Effector memory CD4-positive, alpha-beta T cell (primary cell): ENCODE data around the gene TBCA.
"Not testable (repeated sequence)": the region's sequence is repeated elsewhere in the genome, so short reads cannot be mapped to it uniquely, and the experiment has no call there.

Source experiments
- DNase-seq, 3 donors: peaks; one replicate each; pipeline ENCODE4 v3.0.0-alpha.2; 2020
- H3K27ac ChIP-seq: 2 replicates; pipeline ENCODE4 v1.7.0; 2013; ENCODE audit warnings: mild to moderate bottlenecking, low read length, moderate library complexity; ENCODE audit not compliant: insufficient read depth, poor library complexity, severe bottlenecking
- H3K27me3 ChIP-seq: replicated peaks from 2 replicates; pipeline ENCODE4 v1.7.0; 2013; ENCODE audit warnings: mild to moderate bottlenecking, low read length; ENCODE audit not compliant: insufficient read depth, control insufficient read depth, poor library complexity, severe bottlenecking
- H3K36me3 ChIP-seq: 2 replicates; pipeline ENCODE4 v1.7.0; 2013; ENCODE audit warnings: mild to moderate bottlenecking, low read length, moderate library complexity; ENCODE audit not compliant: control insufficient read depth, insufficient read depth
- H3K4me1 ChIP-seq: 2 replicates; pipeline ENCODE4 v1.7.0; 2013; ENCODE audit warnings: low read length, mild to moderate bottlenecking; ENCODE audit not compliant: control insufficient read depth, insufficient read depth, poor library complexity, severe bottlenecking
- H3K4me3 ChIP-seq: 2 replicates; pipeline ENCODE4 v1.7.0; 2013; ENCODE audit warnings: low read length, low read depth, mild to moderate bottlenecking; ENCODE audit not compliant: insufficient read depth, poor library complexity, severe bottlenecking
- H3K9me3 ChIP-seq: 2 replicates; pipeline ENCODE4 v1.7.0; 2013; ENCODE audit warnings: mild to moderate bottlenecking, low read length, moderate library complexity; ENCODE audit not compliant: control insufficient read depth

Gene TBCA

DNA sequence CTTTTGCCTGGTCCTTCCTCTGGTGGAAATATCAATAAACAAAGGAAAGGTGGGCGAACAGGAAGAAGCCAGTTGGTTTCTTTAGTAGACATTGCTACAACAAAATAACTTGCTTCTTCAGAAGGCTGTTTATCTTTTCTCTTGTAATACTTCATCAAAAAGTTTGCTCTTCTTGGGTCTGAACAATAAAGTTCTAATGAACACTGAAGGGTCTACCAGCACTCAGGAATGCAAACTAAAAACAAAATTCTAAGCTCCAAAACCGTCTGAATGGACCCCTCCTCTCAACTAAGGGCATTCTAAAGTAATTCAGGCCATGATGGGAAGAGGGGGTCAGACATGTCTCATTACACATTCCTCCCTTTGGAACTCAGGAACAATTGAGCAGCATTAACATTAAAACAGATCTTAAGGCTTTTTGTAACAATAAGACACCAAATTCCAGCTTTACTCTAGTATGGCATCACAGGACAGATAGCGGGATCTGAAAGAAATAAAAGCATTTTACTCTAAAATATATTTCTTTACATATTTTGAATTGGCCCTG, 2.3 kb downstream of the TBCA start:
- Histone ChIP-seq H3K27ac (no peak overlapping the region), H3K4me1 (peaks cover 11% of the 10 kb centered on the region), H3K9me3 (no peaks in the 10 kb centered on the region), H3K36me3 (no peaks in the 10 kb centered on the region), H3K27me3 (no peaks in the 10 kb centered on the region), H3K4me3 (no peak overlapping the region)
- DNase-seq: no peak

DNA sequence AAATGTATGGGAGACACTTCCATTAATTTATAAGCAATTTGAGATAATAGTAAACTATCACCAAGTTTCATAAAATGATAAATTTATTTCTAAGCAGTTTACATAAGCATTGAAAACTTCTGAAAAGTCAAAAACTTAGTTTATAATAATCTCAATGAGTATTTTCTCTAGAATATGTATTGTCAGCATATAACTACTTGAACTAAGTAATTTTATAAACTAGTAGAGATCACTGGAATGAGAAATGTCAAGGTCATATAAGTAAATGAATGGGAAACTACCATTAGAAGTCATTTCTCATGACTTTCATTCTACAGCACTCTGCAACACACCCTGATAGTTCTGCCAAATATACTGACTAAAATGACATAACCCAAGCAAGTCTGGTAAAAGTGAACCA, 3.4 kb downstream of the TBCA start:
- Histone ChIP-seq H3K9me3 (no peaks in the 10 kb centered on the region), H3K27me3 (no peaks in the 10 kb centered on the region), H3K4me1 (peaks cover 11% of the 10 kb centered on the region), H3K27ac (no peak overlapping the region), H3K4me3 (no peak overlapping the region), H3K36me3 (peaks cover 2% of the 10 kb centered on the region)
- DNase-seq: no peak

DNA sequence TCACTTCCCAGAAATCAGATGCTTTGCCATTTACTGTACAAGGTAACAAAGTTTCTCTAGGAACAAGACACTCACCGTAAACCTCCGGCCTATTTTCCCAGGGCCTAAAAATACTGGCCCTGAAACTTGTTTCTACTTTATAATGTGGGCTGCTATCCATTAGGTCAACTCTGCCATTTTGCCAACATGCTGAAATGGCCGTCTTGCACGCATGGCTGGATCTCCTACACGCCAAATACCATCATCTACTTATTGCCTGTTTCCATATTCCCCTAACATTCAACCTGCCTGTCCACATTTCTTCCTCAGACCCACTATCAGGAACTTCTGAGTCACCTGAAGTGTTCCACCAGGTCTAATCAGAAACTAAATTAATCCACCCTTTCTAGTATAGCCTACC, 4.7 kb downstream of the TBCA start:
- no peak overlapping the region for H3K27ac ChIP-seq
- no peaks in the 10 kb centered on the region for H3K9me3 ChIP-seq
- no peaks in the 10 kb centered on the region for H3K27me3 ChIP-seq
- no peak for DNase-seq
- H3K36me3 ChIP-seq: peaks cover 5% of the 10 kb centered on the region
- no peak overlapping the region for H3K4me3 ChIP-seq
- H3K4me1 ChIP-seq: peaks cover 8% of the 10 kb centered on the region

DNA sequence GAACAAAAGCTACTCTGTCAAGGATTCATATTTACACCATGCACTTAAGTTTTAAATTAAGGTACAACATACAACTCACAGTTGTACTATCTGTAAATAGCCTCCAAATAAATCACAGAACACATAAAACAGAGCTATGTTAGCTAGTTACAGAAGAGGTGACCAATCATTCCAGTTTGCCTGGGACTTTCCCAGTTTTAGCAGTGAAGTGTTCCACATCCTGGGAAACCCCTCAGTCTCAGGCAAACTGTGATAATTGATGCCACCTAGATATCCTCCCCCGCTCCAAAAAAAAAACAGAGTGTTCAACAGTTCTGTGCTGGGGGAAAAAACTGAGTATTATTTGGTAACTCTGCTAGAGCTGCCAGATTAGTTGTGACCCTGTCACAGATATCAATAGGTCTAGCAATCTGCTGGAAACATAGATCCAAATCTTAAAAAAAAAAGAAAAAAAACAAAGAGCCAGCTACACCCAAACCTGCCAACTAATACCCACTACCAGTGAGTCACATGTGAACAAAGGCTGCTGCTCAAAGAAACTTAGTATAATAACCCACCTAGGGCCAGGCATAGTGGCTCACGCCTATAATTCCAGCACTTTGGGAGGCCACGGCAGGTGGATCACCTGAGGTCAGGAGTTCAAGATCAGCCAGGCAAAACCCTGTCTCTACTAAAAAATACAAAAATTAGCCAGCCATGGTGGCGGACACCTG, 5.7 kb downstream of the TBCA start:
- no peak for DNase-seq

DNA sequence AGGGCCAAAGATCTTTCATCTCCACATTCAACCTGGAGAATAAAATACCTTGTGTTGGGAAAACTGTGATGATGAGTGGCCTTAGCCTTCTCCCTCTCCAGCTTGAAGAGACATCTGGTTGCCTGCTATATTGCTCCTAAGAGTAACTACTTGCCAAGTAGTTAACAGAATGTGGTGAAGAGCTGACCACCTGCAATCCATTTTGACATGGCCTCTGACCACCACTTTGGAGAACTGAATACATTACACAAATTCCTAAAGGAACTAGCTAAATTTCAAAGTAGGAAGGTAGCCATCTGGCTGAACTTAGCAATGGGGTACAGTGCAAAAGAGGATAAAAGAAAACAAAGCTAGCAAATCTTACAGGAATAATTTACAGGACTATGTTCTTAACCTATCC, 7.2 kb downstream of the TBCA start:
- H3K36me3 ChIP-seq: peaks cover 5% of the 10 kb centered on the region
- H3K4me3 ChIP-seq: no peak overlapping the region
- no peak overlapping the region for H3K27ac ChIP-seq
- no peaks in the 10 kb centered on the region for H3K27me3 ChIP-seq
- DNase-seq: no peak
- no peaks in the 10 kb centered on the region for H3K9me3 ChIP-seq
- no peaks in the 10 kb centered on the region for H3K4me1 ChIP-seq

More for the DNA sequence above, 5.7 kb downstream of the TBCA start:
- no peak overlapping the region for H3K4me3 ChIP-seq
- H3K27ac ChIP-seq: no peak overlapping the region
- H3K27me3 ChIP-seq: no peaks in the 10 kb centered on the region
- no peaks in the 10 kb centered on the region for H3K9me3 ChIP-seq
- peaks cover 6% of the 10 kb centered on the region for H3K4me1 ChIP-seq
- H3K36me3 ChIP-seq: peaks cover 5% of the 10 kb centered on the region

DNA sequence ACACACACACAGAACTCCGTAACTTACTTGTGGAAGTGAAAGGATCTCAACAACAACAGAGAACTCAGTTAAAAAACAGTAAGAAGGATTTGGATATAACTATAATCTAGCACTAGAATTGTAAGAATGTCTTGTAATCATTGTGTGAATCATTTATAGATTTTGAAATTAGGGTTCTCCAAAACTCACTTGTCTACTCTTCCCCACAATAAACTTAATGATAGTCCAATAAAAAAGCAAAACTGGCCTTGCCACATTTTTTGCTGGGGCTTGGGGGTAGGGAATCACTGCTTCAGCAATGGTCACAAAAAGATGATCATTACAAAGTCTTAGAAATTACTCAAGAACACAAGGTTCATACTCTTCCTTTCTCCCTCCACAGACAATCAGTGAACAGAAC, 8.8 kb downstream of the TBCA start:
- DNase-seq: no peak
- Histone ChIP-seq H3K4me1 (no peaks in the 10 kb centered on the region), H3K9me3 (no peaks in the 10 kb centered on the region), H3K27ac (no peak overlapping the region), H3K27me3 (no peaks in the 10 kb centered on the region), H3K36me3 (peaks cover 5% of the 10 kb centered on the region), H3K4me3 (no peak overlapping the region)

DNA sequence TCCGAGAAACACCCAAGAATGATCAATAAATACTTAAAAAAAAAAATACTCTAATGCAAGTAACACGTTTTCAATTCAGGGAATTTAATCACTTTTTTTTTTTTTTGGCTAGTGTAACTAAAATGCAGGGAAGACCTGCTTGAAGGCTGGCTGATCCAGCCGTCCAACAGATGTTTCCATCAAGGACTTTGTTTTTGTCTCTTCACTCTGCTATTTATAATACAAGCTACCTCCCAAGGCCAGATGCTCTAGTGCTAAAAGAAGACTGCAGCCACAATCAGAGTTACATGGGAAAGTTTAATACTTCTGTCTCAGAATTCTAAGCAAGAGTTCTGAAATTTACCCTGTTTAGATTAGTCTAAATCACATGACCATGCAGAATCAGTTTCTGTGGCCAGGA, 14.5 kb downstream of the TBCA start:
- Histone ChIP-seq H3K4me3 (no peak overlapping the region), H3K9me3 (no peaks in the 10 kb centered on the region), H3K36me3 (no peaks in the 10 kb centered on the region), H3K4me1 (no peaks in the 10 kb centered on the region), H3K27me3 (no peaks in the 10 kb centered on the region), H3K27ac (no peak overlapping the region)
- DNase-seq: no peak

DNA sequence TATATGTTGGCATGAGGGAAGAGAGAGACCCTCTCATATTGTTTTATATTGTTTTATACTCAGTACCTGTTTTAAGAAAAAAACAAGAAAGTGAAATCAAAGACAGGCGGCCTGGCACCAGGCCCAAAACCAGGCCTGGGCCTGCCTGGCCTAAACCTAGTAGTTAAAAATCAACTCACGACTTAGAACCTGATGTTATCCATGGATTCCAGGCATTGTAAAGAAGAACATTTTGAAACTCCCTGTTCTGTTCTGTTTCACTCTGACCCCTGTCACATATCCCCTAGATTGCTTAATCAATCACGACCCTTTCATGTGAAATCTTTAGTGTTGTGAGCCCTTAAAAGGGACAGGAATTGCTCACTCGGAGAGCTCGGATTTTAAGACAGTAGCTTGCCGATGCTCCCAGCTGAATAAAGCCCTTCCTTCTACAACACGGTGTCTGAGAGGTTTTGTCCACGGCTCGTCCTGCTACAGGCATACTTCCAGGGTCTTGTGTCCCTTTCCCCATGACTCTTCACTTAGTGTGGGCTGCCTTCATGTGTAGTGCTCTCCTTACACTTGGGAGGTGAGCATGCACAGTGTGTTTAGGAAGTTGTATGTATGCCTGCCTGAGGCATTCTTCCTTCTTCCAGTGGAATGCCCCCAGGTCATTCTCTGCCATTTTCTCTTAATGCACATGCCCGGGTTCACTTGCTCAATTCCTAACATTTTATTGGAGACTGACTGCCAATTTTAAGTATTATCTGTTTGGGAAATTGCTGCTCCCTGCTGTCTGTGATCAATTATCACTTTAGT, 17.8 kb downstream of the TBCA start:
- Histone ChIP-seq H3K27ac (no peak overlapping the region), H3K27me3 (no peaks in the 10 kb centered on the region), H3K4me1 (no peaks in the 10 kb centered on the region), H3K4me3 (no peak overlapping the region), H3K9me3 (no peaks in the 10 kb centered on the region), H3K36me3 (no peaks in the 10 kb centered on the region)
- no peak for DNase-seq

DNA sequence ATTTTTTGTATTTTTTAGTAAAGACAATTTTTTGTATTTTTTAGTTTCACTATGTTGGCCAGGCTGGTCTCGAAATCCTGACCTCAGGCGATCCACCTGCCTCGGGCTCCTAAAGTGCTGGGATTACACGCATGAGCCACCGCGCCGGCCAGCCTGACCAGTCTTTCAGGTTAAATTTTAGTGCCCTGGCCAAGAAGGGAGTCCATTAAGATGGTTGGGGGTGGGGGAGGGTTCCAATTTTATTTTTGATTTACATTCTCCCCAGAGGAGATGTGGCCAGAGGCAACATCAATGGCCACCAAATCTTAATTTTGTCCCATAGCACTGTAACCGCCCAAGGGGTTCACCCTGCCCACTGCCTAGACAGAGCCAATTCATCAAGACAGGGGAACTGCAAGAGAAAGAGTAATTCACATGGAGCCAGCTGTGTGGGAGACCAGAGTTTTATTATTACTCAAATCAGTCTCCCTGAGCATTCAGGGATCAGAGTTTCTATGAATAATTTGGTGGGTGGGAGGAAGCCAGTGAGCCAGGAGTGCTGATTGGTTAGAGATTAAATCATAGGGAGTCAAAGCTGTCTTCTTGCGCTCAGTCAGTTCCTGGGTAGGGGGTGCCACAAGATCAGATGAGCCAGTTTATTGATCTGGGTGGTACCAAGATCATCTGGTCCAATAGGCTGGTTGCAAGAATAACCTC, 24.7 kb downstream of the TBCA start:
- Histone ChIP-seq H3K4me3 (no peak overlapping the region), H3K9me3 (no peaks in the 10 kb centered on the region), H3K4me1 (peaks cover 5% of the 10 kb centered on the region), H3K27me3 (no peaks in the 10 kb centered on the region), H3K36me3 (no peaks in the 10 kb centered on the region), H3K27ac (no peak overlapping the region)
- no peak for DNase-seq

DNA sequence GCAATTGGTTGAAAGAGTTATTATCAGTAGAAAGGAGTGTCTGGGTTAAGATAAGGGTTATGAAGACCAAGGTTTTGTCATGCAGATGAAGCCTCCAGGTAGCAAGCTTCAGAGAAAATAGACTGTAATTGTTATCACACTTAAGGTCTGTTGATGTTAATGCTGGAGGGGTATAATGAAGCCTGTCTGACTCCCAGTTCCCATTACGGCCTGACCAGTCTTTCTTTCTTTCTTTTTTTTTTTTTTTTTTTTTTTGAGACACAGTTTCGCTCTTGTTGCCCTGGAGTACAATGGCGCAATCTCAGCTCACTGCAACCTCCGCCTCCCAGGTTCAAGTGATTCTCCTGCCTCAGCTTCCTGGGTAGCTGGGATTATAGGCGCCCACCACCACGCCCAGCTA, 25.2 kb downstream of the TBCA start:
- DNase-seq, H3K4me1 ChIP-seq, H3K9me3 ChIP-seq, H3K27ac ChIP-seq, H3K36me3 ChIP-seq, H3K4me3 ChIP-seq, H3K27me3 ChIP-seq: not testable (repeated sequence)
